Calu3 (cell line): ENCODE measurements around the gene CHRD. TPM values are rescaled to one million over a fixed set of nuclear protein-coding genes. Genes with fewer than 3 reads are reported as not detected.

Experiments used
- BruUV-seq: library from RNA; stranded (reverse); fragments of 400-500 nt; replicated peaks from 2 replicates; lab custom pipeline; 2021; lab: Mats Ljungman, UMichigan
- CTCF ChIA-PET: fragments of 300-600 bp; sonication (Branson Sonifier 250); formaldehyde crosslinking; loops from one replicate; lab custom pipeline; 2022; ENCODE audit warnings: antibody characterized with exemption; lab: Charles Lee
- DNase-seq: peaks from one replicate; pipeline ENCODE4 v3.0.0; 2022
- H3K27ac Mint-ChIP-seq: one replicate; pipeline ENCODE4 v1.8.0; 2022; ENCODE audit warnings: mixed read lengths; ENCODE audit not compliant: unreplicated experiment
- H3K27me3 Mint-ChIP-seq: one replicate; pipeline ENCODE4 v1.8.0; 2022; ENCODE audit warnings: mixed read lengths; ENCODE audit not compliant: unreplicated experiment
- H3K36me3 Mint-ChIP-seq: one replicate; pipeline ENCODE4 v1.8.0; 2022; ENCODE audit warnings: mild to moderate bottlenecking, moderate library complexity, mixed read lengths; ENCODE audit not compliant: insufficient read depth, unreplicated experiment
- H3K4me1 Mint-ChIP-seq: one replicate; pipeline ENCODE4 v1.8.0; 2022; ENCODE audit warnings: mild to moderate bottlenecking, low read depth, mixed read lengths; ENCODE audit not compliant: unreplicated experiment
- H3K4me3 Mint-ChIP-seq: one replicate; pipeline ENCODE4 v1.8.0; 2022; ENCODE audit warnings: mild to moderate bottlenecking, low read depth, moderate library complexity, mixed read lengths; ENCODE audit not compliant: unreplicated experiment
- H3K9me3 Mint-ChIP-seq: one replicate; pipeline ENCODE4 v1.8.0; 2022; ENCODE audit warnings: low read depth, mixed read lengths; ENCODE audit not compliant: unreplicated experiment
- intact Hi-C: fragments of 100-400 bp; cut with micrococcal nuclease; formaldehyde crosslinking; loops from one replicate; pipeline ENCODE4 v1.10.0; 2022; ENCODE audit not compliant: unreplicated experiment
- total RNA-seq: library from RNA; stranded (reverse); gene quantifications from 2 replicates; pipeline ENCODE4 v1.2.3, GENCODE V29; 2022
- TF ChIP-seq, protein P1 (sequence below): fragments of 200-600 bp; IDR thresholded peaks from one replicate; pipeline ENCODE4 v1.8.0; 2022; ENCODE audit warnings: antibody characterized with exemption; ENCODE audit not compliant: unreplicated experiment

The CHRD gene
- total RNA-seq, 1 experiment from 2014 or later, result not detected

- Mint-ChIP-seq H3K27me3 (no peaks in the 10 kb centered on the region), H3K4me3 (no peak overlapping the region), H3K27ac (no peak overlapping the region), H3K36me3 (peaks cover 43% of the 10 kb centered on the region), H3K9me3 (no peaks in the 10 kb centered on the region), H3K4me1 (peaks cover 39% of the 10 kb centered on the region)
- intact Hi-C loops, result no loop called here
- TF ChIP-seq, protein P1, sequence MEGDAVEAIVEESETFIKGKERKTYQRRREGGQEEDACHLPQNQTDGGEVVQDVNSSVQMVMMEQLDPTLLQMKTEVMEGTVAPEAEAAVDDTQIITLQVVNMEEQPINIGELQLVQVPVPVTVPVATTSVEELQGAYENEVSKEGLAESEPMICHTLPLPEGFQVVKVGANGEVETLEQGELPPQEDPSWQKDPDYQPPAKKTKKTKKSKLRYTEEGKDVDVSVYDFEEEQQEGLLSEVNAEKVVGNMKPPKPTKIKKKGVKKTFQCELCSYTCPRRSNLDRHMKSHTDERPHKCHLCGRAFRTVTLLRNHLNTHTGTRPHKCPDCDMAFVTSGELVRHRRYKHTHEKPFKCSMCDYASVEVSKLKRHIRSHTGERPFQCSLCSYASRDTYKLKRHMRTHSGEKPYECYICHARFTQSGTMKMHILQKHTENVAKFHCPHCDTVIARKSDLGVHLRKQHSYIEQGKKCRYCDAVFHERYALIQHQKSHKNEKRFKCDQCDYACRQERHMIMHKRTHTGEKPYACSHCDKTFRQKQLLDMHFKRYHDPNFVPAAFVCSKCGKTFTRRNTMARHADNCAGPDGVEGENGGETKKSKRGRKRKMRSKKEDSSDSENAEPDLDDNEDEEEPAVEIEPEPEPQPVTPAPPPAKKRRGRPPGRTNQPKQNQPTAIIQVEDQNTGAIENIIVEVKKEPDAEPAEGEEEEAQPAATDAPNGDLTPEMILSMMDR, result no peak
- CTCF ChIA-PET, result no interaction called here
- DNase-seq, result peak; percentile 53
- BruUV-seq, result no TSS peak
Measured at GRCh38 chr3:184341925-184342324, 37.9 kb upstream of the CHRD start.

GRCh38 chr3:184343200-184343876 is 36.5 kb upstream of the CHRD start:
- no peak overlapping the region for H3K27ac Mint-ChIP-seq
- CTCF ChIA-PET, result no interaction called here
- no peaks in the 10 kb centered on the region for H3K9me3 Mint-ChIP-seq
- intact Hi-C loops, result no loop called here
- DNase-seq, result no peak
- H3K4me1 Mint-ChIP-seq, result peaks cover 28% of the 10 kb centered on the region
- H3K27me3 Mint-ChIP-seq, result no peaks in the 10 kb centered on the region
- TF ChIP-seq, protein P1, result no peak
- BruUV-seq, result no TSS peak
- no peak overlapping the region for H3K4me3 Mint-ChIP-seq
- peaks cover 29% of the 10 kb centered on the region for H3K36me3 Mint-ChIP-seq

DNA sequence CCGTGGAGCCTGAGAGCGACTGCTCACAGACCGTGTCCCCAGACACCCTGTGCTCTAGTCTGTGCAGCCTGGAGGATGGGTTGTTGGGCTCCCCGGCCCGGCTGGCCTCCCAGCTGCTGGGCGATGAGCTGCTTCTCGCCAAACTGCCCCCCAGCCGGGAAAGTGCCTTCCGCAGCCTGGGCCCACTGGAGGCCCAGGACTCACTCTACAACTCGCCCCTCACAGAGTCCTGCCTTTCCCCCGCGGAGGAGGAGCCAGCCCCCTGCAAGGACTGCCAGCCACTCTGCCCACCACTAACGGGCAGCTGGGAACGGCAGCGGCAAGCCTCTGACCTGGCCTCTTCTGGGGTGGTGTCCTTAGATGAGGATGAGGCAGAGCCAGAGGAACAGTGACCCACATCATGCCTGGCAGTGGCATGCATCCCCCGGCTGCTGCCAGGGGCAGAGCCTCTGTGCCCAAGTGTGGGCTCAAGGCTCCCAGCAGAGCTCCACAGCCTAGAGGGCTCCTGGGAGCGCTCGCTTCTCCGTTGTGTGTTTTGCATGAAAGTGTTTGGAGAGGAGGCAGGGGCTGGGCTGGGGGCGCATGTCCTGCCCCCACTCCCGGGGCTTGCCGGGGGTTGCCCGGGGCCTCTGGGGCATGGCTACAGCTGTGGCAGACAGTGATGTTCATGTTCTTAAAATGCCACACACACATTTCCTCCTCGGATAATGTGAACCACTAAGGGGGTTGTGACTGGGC is 35.1 kb upstream of the CHRD start:
- DNase-seq, result no peak
- H3K27me3 Mint-ChIP-seq, result no peaks in the 10 kb centered on the region
- intact Hi-C loops, result no loop called here
- BruUV-seq, result no TSS peak
- no peak overlapping the region for H3K4me3 Mint-ChIP-seq
- peaks cover 28% of the 10 kb centered on the region for H3K4me1 Mint-ChIP-seq
- peaks cover 24% of the 10 kb centered on the region for H3K36me3 Mint-ChIP-seq
- no peak overlapping the region for H3K27ac Mint-ChIP-seq
- no peaks in the 10 kb centered on the region for H3K9me3 Mint-ChIP-seq
- CTCF ChIA-PET, result interaction anchor here (0.7 to 1.1 kb wide), 5 partner anchors 7 to 404 kb away, joined by 3 to 6 read pairs (median 3); partner anchors contain the start of gene FAM131A
- TF ChIP-seq, protein P1, result no peak

DNA sequence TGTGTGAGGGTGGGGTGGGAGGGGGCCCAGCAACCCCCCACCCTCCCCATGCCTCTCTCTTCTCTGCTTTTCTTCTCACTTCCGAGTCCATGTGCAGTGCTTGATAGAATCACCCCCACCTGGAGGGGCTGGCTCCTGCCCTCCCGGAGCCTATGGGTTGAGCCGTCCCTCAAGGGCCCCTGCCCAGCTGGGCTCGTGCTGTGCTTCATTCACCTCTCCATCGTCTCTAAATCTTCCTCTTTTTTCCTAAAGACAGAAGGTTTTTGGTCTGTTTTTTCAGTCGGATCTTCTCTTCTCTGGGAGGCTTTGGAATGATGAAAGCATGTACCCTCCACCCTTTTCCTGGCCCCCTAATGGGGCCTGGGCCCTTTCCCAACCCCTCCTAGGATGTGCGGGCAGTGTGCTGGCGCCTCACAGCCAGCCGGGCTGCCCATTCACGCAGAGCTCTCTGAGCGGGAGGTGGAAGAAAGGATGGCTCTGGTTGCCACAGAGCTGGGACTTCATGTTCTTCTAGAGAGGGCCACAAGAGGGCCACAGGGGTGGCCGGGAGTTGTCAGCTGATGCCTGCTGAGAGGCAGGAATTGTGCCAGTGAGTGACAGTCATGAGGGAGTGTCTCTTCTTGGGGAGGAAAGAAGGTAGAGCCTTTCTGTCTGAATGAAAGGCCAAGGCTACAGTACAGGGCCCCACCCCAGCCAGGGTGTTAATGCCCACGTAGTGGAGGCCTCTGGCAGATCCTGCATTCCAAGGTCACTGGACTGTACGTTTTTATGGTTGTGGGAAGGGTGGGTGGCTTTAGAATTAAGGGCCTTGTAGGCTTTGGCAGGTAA is 34.3 kb upstream of the CHRD start:
- intact Hi-C loops, result no loop called here
- H3K27ac Mint-ChIP-seq, result peak overlapping the region; percentile 5
- DNase-seq, result peak; percentile 82

More for the DNA sequence above, 34.3 kb upstream of the CHRD start:
- CTCF ChIA-PET, result interaction anchor here (0.7 to 1.1 kb wide), 7 partner anchors 8 to 403 kb away, joined by 3 to 6 read pairs (median 3); partner anchors contain the start of gene FAM131A
- H3K4me1 Mint-ChIP-seq, result peaks cover 26% of the 10 kb centered on the region
- H3K4me3 Mint-ChIP-seq, result no peak overlapping the region
- TF ChIP-seq, protein P1, result peak; percentile 84
- no TSS peak for BruUV-seq
- H3K36me3 Mint-ChIP-seq, result peaks cover 24% of the 10 kb centered on the region
- H3K9me3 Mint-ChIP-seq, result no peaks in the 10 kb centered on the region
- no peaks in the 10 kb centered on the region for H3K27me3 Mint-ChIP-seq
